SU-DHL-6 (cell line): Measurements from ENCODE around the gene NPAS3.

ENCODE experiments used
- EZH2phosphoT487 ChIP-seq: fragments of 200-600 bp; sonication (generic), shearing (Covaris generic); conservative IDR thresholded peaks from 2 replicates; pipeline ENCODE4 v1.6.1; 2018; ENCODE audit warnings: mild to moderate bottlenecking, antibody characterized with exemption, low read length, moderate library complexity, mixed read lengths
- TF ChIP-seq, protein P1 (sequence below): fragments of 200-600 bp; sonication (generic); IDR thresholded peaks from one replicate; pipeline ENCODE4 v1.5.1; 2017; ENCODE audit warnings: antibody characterized with exemption, mild to moderate bottlenecking, low read length, moderate library complexity; ENCODE audit not compliant: insufficient read depth, poor library complexity, severe bottlenecking

DNA sequence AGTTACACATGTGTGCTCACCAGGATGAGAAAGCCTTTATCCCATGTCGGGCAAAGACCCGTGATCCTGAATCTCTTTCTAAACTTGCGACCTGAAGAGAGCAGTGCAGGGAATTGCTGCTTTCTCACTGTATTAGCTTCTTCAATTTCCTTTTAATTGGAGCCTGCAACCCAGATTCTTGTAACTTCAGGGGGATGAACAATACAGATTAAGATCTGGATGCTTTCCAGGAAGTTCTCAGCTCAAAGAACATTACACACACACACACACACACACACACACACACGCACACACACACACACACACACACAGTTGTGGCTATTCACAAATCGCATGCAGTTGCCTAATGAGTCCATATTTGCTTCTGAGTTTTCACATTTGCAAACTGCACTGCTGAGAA, 268.3 kb downstream of the NPAS3 start:
- TF ChIP-seq, protein P1, sequence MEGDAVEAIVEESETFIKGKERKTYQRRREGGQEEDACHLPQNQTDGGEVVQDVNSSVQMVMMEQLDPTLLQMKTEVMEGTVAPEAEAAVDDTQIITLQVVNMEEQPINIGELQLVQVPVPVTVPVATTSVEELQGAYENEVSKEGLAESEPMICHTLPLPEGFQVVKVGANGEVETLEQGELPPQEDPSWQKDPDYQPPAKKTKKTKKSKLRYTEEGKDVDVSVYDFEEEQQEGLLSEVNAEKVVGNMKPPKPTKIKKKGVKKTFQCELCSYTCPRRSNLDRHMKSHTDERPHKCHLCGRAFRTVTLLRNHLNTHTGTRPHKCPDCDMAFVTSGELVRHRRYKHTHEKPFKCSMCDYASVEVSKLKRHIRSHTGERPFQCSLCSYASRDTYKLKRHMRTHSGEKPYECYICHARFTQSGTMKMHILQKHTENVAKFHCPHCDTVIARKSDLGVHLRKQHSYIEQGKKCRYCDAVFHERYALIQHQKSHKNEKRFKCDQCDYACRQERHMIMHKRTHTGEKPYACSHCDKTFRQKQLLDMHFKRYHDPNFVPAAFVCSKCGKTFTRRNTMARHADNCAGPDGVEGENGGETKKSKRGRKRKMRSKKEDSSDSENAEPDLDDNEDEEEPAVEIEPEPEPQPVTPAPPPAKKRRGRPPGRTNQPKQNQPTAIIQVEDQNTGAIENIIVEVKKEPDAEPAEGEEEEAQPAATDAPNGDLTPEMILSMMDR: no peak
- no peak for TF ChIP-seq EZH2phosphoT487
